Neutrophil (primary cell): ENCODE results near the gene PHB1.

ENCODE experiments used
- H3K27ac ChIP-seq: fragments of 200-600 bp; sonication (generic); 2 replicates; pipeline ENCODE4 v1.5.1; 2016; ENCODE audit warnings: mild to moderate bottlenecking, moderate library complexity
- H3K27me3 ChIP-seq: fragments of 200-600 bp; sonication (generic); 2 replicates; pipeline ENCODE4 v1.6.0; 2016; ENCODE audit warnings: mild to moderate bottlenecking
- H3K36me3 ChIP-seq: fragments of 200-600 bp; sonication (generic); 2 replicates; pipeline ENCODE4 v1.5.1; 2017
- H3K4me1 ChIP-seq, 2 experiments: fragments of 200-600 bp in 1 of 2; sonication (generic) in 1 of 2; 1 replicate in 1 of 2; 2 replicates in 1 of 2; pipeline versions ENCODE4 v1.5.1 to v1.6.1; 2013 to 2016; ENCODE audit warnings: low read depth in 1 of 2, low read length in 1 of 2, mild to moderate bottlenecking in 1 of 2, moderate library complexity in 1 of 2; ENCODE audit not compliant: control insufficient read depth in 1 of 2, insufficient read depth in 1 of 2
- H3K4me3 ChIP-seq, 2 experiments: fragments of 200-600 bp in 1 of 2; sonication (generic) in 1 of 2; 1 replicate in 1 of 2; 2 replicates in 1 of 2; pipeline ENCODE4 v1.5.1; 2013 to 2016; ENCODE audit warnings: low read depth in 1 of 2, low read length in 1 of 2, mild to moderate bottlenecking in 1 of 2, moderate library complexity in 1 of 2
- H3K9me3 ChIP-seq: fragments of 200-600 bp; sonication (generic); 2 replicates; pipeline ENCODE4 v1.5.1; 2016
- CTCF ChIP-seq: fragments of 200-600 bp; sonication (generic); IDR thresholded peaks from 2 replicates; pipeline ENCODE4 v1.5.1; 2016; ENCODE audit warnings: antibody characterized with exemption

PHB1 gene

DNA sequence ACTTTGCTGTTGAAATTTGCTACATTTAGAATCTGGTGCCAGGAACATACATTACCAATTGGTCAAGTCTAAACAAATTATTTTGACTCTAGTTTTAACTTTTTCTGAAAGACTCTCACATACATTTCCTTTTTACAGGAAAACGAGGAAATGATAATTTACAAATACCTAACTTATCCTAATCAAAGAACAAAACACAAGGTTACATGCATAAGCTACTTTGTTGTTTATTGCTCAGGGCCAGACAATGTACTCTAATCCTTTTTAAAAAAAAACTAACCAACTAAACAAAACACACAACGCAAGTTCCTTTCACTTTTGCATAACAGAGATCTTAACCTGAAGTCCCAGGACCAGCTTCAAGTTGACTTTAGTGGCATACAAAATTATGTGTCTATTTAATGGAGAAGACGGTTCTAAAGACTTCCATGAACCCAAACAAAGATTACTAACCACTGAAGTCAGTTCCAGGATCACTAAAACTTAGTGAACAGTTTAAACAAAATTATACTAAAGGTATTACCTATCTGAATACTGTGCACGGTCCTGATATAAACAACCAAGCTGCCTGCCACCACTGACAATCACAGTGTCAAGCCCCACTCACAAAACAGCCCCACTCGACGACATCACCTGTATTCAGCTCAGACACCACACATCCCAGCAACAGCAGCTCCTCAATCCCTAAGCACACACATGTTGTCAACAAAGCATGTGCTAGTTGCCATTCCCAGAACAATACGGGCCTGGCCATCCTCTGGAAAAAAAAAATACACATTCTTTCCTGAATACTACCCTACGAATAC, 54.5 kb downstream of the PHB1 start:
- H3K4me1 ChIP-seq = peaks cover 28 to 34% of the 10 kb centered on the region in 2 experiments
- peak overlapping the region; percentile 84 to 95 for H3K4me3 ChIP-seq
- TF ChIP-seq CTCF = no peak
- no peaks in the 10 kb centered on the region for H3K27me3 ChIP-seq
- H3K27ac ChIP-seq = peak overlapping the region; percentile 98
- peaks cover 3% of the 10 kb centered on the region for H3K36me3 ChIP-seq
- H3K9me3 ChIP-seq = no peaks in the 10 kb centered on the region

- H3K4me1 ChIP-seq = peaks cover 28 to 34% of the 10 kb centered on the region in 2 experiments
These were observed 55.9 kb downstream of the PHB1 start for GRCh38 chr17:49358641-49359247.

DNA sequence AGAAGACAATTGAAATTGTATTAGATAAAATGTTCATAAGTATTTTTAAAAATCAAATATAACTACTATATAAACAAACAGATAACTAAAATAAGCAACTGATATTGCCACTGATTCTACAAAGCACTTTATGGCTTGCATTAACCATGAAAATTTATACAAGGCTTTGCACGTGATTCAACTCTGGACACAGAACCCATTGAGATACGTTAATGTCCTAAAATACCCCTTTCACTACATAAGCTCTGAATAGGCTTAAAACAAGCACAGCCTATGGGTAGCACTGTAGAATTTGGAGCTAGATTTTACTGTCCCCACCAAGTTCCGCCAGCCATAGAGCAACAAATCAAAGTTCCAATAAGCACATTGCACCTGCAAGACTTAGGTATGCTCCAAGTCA, 57.2 kb downstream of the PHB1 start:
- no peak overlapping the region for H3K4me3 ChIP-seq
- no peaks in the 10 kb centered on the region for H3K27me3 ChIP-seq
- peaks cover 3% of the 10 kb centered on the region for H3K36me3 ChIP-seq
- peaks cover 23 to 28% of the 10 kb centered on the region in 2 experiments for H3K4me1 ChIP-seq
- no peak overlapping the region for H3K27ac ChIP-seq
- no peak for TF ChIP-seq CTCF
- H3K9me3 ChIP-seq = no peaks in the 10 kb centered on the region

More at GRCh38 chr17:49358641-49359247, 55.9 kb downstream of the PHB1 start:
- H3K27ac ChIP-seq = peak overlapping the region; percentile 35
- peaks cover 3% of the 10 kb centered on the region for H3K36me3 ChIP-seq
- no peak overlapping the region for H3K4me3 ChIP-seq
- no peaks in the 10 kb centered on the region for H3K9me3 ChIP-seq
- H3K27me3 ChIP-seq = no peaks in the 10 kb centered on the region
- TF ChIP-seq CTCF = no peak

- H3K36me3 ChIP-seq = peaks cover 3% of the 10 kb centered on the region
- H3K4me3 ChIP-seq = no peak overlapping the region
- peaks cover 21 to 25% of the 10 kb centered on the region in 2 experiments for H3K4me1 ChIP-seq
- no peak for TF ChIP-seq CTCF
- H3K9me3 ChIP-seq = no peaks in the 10 kb centered on the region
- no peaks in the 10 kb centered on the region for H3K27me3 ChIP-seq
- no peak overlapping the region for H3K27ac ChIP-seq
These were observed 58.4 kb downstream of the PHB1 start for GRCh38 chr17:49356320-49356719.
